ENCODE results near the gene KRT71. TPM values are rescaled to one million over a fixed set of nuclear protein-coding genes. Genes with fewer than 3 reads are reported as not detected.

Gene KRT71
- total RNA-seq, 1 experiment from 2014 or later: not detected

GRCh38 chr12:52590021-52590420, 37.1 kb upstream of the KRT71 start:
- peaks cover 77% of the 10 kb centered on the region for H3K27me3 Mint-ChIP-seq (ENCODE audit: unreplicated experiment)
- no peak for TF ChIP-seq CTCF (IDR thresholded peaks at IDR 0.05; ENCODE audit: unreplicated experiment)
- intact Hi-C loops (cut with micrococcal nuclease; ENCODE audit: unreplicated experiment): no loop called here
- no peak overlapping the region for H3K4me3 Mint-ChIP-seq (ENCODE audit: low read depth, unreplicated experiment)
- H3K36me3 Mint-ChIP-seq (ENCODE audit: insufficient read depth, unreplicated experiment): no peaks in the 10 kb centered on the region
- no TSS peak for BruUV-seq (replicated peaks)
- H3K4me1 Mint-ChIP-seq (ENCODE audit: low read depth, unreplicated experiment): no peaks in the 10 kb centered on the region
- CTCF ChIA-PET: no interaction called here
- H3K9me3 Mint-ChIP-seq (ENCODE audit: low read depth, unreplicated experiment): no peaks in the 10 kb centered on the region
- no peak for DNase-seq
- no peak overlapping the region for H3K27ac Mint-ChIP-seq (ENCODE audit: unreplicated experiment)

- H3K27ac Mint-ChIP-seq (ENCODE audit: unreplicated experiment): no peak overlapping the region
- H3K27me3 Mint-ChIP-seq (ENCODE audit: unreplicated experiment): peaks cover 69% of the 10 kb centered on the region
- no peaks in the 10 kb centered on the region for H3K9me3 Mint-ChIP-seq (ENCODE audit: low read depth, unreplicated experiment)
- CTCF ChIA-PET: no interaction called here
- intact Hi-C loops (cut with micrococcal nuclease; ENCODE audit: unreplicated experiment): loop anchor here (10.0 kb wide), 2 partner anchors 213 to 443 kb away; no protein-coding TSS in a partner anchor
- no TSS peak for BruUV-seq (replicated peaks)
- H3K4me3 Mint-ChIP-seq (ENCODE audit: low read depth, unreplicated experiment): no peak overlapping the region
- TF ChIP-seq CTCF (IDR thresholded peaks at IDR 0.05; ENCODE audit: unreplicated experiment): no peak
- no peak for DNase-seq
- no peaks in the 10 kb centered on the region for H3K4me1 Mint-ChIP-seq (ENCODE audit: low read depth, unreplicated experiment)
- no peaks in the 10 kb centered on the region for H3K36me3 Mint-ChIP-seq (ENCODE audit: insufficient read depth, unreplicated experiment)
These were observed 34.6 kb upstream of the KRT71 start for GRCh38 chr12:52587563-52587962.

GRCh38 chr12:52585946-52586345, 33.0 kb upstream of the KRT71 start:
- CTCF ChIA-PET: interaction anchor here (0.5 to 1.2 kb wide), 2 partner anchors 285 to 1346 kb away, joined by 3 to 4 read pairs; no protein-coding TSS in a partner anchor
- DNase-seq: no peak
- H3K36me3 Mint-ChIP-seq (ENCODE audit: insufficient read depth, unreplicated experiment): no peaks in the 10 kb centered on the region
- H3K27ac Mint-ChIP-seq (ENCODE audit: unreplicated experiment): no peak overlapping the region
- no peak for TF ChIP-seq CTCF (IDR thresholded peaks at IDR 0.05; ENCODE audit: unreplicated experiment)
- BruUV-seq (replicated peaks): no TSS peak
- intact Hi-C loops (cut with micrococcal nuclease; ENCODE audit: unreplicated experiment): loop anchor here (10.0 kb wide), 2 partner anchors 211 to 441 kb away; no protein-coding TSS in a partner anchor
- no peaks in the 10 kb centered on the region for H3K9me3 Mint-ChIP-seq (ENCODE audit: low read depth, unreplicated experiment)
- no peak overlapping the region for H3K4me3 Mint-ChIP-seq (ENCODE audit: low read depth, unreplicated experiment)
- H3K4me1 Mint-ChIP-seq (ENCODE audit: low read depth, unreplicated experiment): peaks cover 9% of the 10 kb centered on the region
- H3K27me3 Mint-ChIP-seq (ENCODE audit: unreplicated experiment): peaks cover 53% of the 10 kb centered on the region

GRCh38 chr12:52585066-52585465, 32.1 kb upstream of the KRT71 start:
- H3K4me3 Mint-ChIP-seq (ENCODE audit: low read depth, unreplicated experiment): no peak overlapping the region
- no TSS peak for BruUV-seq (replicated peaks)
- H3K4me1 Mint-ChIP-seq (ENCODE audit: low read depth, unreplicated experiment): peaks cover 10% of the 10 kb centered on the region
- H3K9me3 Mint-ChIP-seq (ENCODE audit: low read depth, unreplicated experiment): no peaks in the 10 kb centered on the region
- H3K36me3 Mint-ChIP-seq (ENCODE audit: insufficient read depth, unreplicated experiment): no peaks in the 10 kb centered on the region
- TF ChIP-seq CTCF (IDR thresholded peaks at IDR 0.05; ENCODE audit: unreplicated experiment): no peak
- CTCF ChIA-PET: no interaction called here
- no peak for DNase-seq
- H3K27ac Mint-ChIP-seq (ENCODE audit: unreplicated experiment): no peak overlapping the region
- intact Hi-C loops (cut with micrococcal nuclease; ENCODE audit: unreplicated experiment): loop anchor here (10.0 kb wide), 2 partner anchors 210 to 440 kb away; no protein-coding TSS in a partner anchor
- peaks cover 44% of the 10 kb centered on the region for H3K27me3 Mint-ChIP-seq (ENCODE audit: unreplicated experiment)
